ENCODE data around the gene HKDC1.
"Not testable (repeated sequence)": the region's sequence is repeated elsewhere in the genome, so short reads cannot be mapped to it uniquely, and the experiment has no call there.

Gene HKDC1

GRCh38 chr10:69246036-69246435 is 25.9 kb downstream of the HKDC1 start:
- in situ Hi-C loops (cut with HindIII; ENCODE audit: low sequenced_read_pairs) = no loop called here
- TF ChIP-seq CTCF (IDR thresholded peaks at IDR 0.05; ENCODE audit: low read depth, low read length, missing control alignments) = no peak

GRCh38 chr10:69246581-69247312 is 26.6 kb downstream of the HKDC1 start:
- DNase-seq (ENCODE audit: low read depth) = no peak
- TF ChIP-seq CTCF (IDR thresholded peaks at IDR 0.05; ENCODE audit: low read depth, low read length, missing control alignments) = no peak
- in situ Hi-C loops (cut with HindIII; ENCODE audit: low sequenced_read_pairs) = no loop called here
- H3K4me3 ChIP-seq (ENCODE audit: low read depth, low read length) = no peak overlapping the region

More at GRCh38 chr10:69246036-69246435, 25.9 kb downstream of the HKDC1 start:
- no peak overlapping the region for H3K4me3 ChIP-seq (ENCODE audit: low read depth, low read length)
- DNase-seq (ENCODE audit: low read depth) = no peak

GRCh38 chr10:69247313-69247710 is 27.2 kb downstream of the HKDC1 start:
- no peak for TF ChIP-seq CTCF (IDR thresholded peaks at IDR 0.05; ENCODE audit: low read depth, low read length, missing control alignments)
- in situ Hi-C loops (cut with HindIII; ENCODE audit: low sequenced_read_pairs) = no loop called here
- no peak overlapping the region for H3K4me3 ChIP-seq (ENCODE audit: low read depth, low read length)
- no peak for DNase-seq (ENCODE audit: low read depth)

- in situ Hi-C loops (cut with HindIII; ENCODE audit: low sequenced_read_pairs) = no loop called here
- TF ChIP-seq CTCF (IDR thresholded peaks at IDR 0.05; ENCODE audit: low read depth, low read length, missing control alignments) = no peak
- H3K4me3 ChIP-seq (ENCODE audit: low read depth, low read length) = no peak overlapping the region
- DNase-seq (ENCODE audit: low read depth) = no peak
Observed at GRCh38 chr10:69248117-69248730, 28.1 kb downstream of the HKDC1 start.

GRCh38 chr10:69250041-69250440 is 29.9 kb downstream of the HKDC1 start:
- no peak for DNase-seq (ENCODE audit: low read depth)
- H3K4me3 ChIP-seq (ENCODE audit: low read depth, low read length) = no peak overlapping the region
- TF ChIP-seq CTCF (IDR thresholded peaks at IDR 0.05; ENCODE audit: low read depth, low read length, missing control alignments) = no peak
- in situ Hi-C loops (cut with HindIII; ENCODE audit: low sequenced_read_pairs) = no loop called here

- in situ Hi-C loops (cut with HindIII; ENCODE audit: low sequenced_read_pairs); H3K4me3 ChIP-seq (ENCODE audit: low read depth, low read length); DNase-seq (ENCODE audit: low read depth): not testable (repeated sequence)
Observed at GRCh38 chr10:69251417-69251816, 31.3 kb downstream of the HKDC1 start.

GRCh38 chr10:69253171-69253570 is 33.0 kb downstream of the HKDC1 start:
- DNase-seq (ENCODE audit: low read depth) = no peak
- in situ Hi-C loops (cut with HindIII; ENCODE audit: low sequenced_read_pairs) = no loop called here
- TF ChIP-seq CTCF (IDR thresholded peaks at IDR 0.05; ENCODE audit: low read depth, low read length, missing control alignments) = no peak
- H3K4me3 ChIP-seq (ENCODE audit: low read depth, low read length) = no peak overlapping the region
